GM18858 (cell line): ENCODE measurements around the gene GDPD3.
"Not testable (repeated sequence)": the region's sequence is repeated elsewhere in the genome, so short reads cannot be mapped to it uniquely, and the experiment has no call there.

Experiments
- ATAC-seq: cut with Tn5 transposase; IDR thresholded peaks from one replicate; pipeline ENCODE4 v1.9.1; 2021; ENCODE audit not compliant: unreplicated experiment

Gene GDPD3

GRCh38 chr16:30125690-30126089 is 12.4 kb upstream of the GDPD3 start:
- not testable (repeated sequence) for ATAC-seq

GRCh38 chr16:30124985-30125379 is 11.6 kb upstream of the GDPD3 start:
- no peak for ATAC-seq

GRCh38 chr16:30122604-30123160 is 9.3 kb upstream of the GDPD3 start:
- ATAC-seq, result no peak

GRCh38 chr16:30121741-30122571 is 8.6 kb upstream of the GDPD3 start:
- no peak for ATAC-seq

- no peak for ATAC-seq
These were observed 7.2 kb upstream of the GDPD3 start for GRCh38 chr16:30120340-30121105.

- no peak for ATAC-seq
These were observed 6.1 kb upstream of the GDPD3 start for GRCh38 chr16:30119428-30119827.

- no peak for ATAC-seq
These were observed 4.4 kb upstream of the GDPD3 start for GRCh38 chr16:30117768-30118167.

- no peak for ATAC-seq
These were observed 3.2 kb upstream of the GDPD3 start for GRCh38 chr16:30116291-30117207.

- no peak for ATAC-seq
These were observed 1.9 kb upstream of the GDPD3 start for GRCh38 chr16:30115238-30115637.

GRCh38 chr16:30114833-30115232 is 1.5 kb upstream of the GDPD3 start:
- ATAC-seq, result not testable (repeated sequence)

- no peak for ATAC-seq
These were observed 1.1 kb upstream of the GDPD3 start for GRCh38 chr16:30114411-30114810.

GRCh38 chr16:30113711-30114333 is 485 bp upstream of the GDPD3 start:
- no peak for ATAC-seq

GRCh38 chr16:30112197-30113030 is 923 bp downstream of the GDPD3 start:
- ATAC-seq, result no peak

GRCh38 chr16:30110661-30111060 is 2.7 kb downstream of the GDPD3 start:
- ATAC-seq, result no peak

GRCh38 chr16:30108059-30108850 is 5.1 kb downstream of the GDPD3 start:
- ATAC-seq, result no peak

GRCh38 chr16:30104492-30104891 is 8.8 kb downstream of the GDPD3 start:
- ATAC-seq, result no peak

GRCh38 chr16:30104090-30104489 is 9.2 kb downstream of the GDPD3 start:
- ATAC-seq, result no peak

- no peak for ATAC-seq
These were observed 16.3 kb downstream of the GDPD3 start for GRCh38 chr16:30096862-30097563.
